ENCODE measurements around the gene FAM174C. TPM values are rescaled to one million over a fixed set of nuclear protein-coding genes. Genes with fewer than 3 reads are reported as not detected.

FAM174C gene
- total and polyA plus RNA-seq, 4 donors: 14.6 to 79.8 (median 33.8) TPM

GRCh38 chr19:1229056-1229923 lies 46.0 kb upstream of the FAM174C start:
- H3K9me3 ChIP-seq (ENCODE audit: control insufficient read depth in 4 of 4, low read length in 3 of 4): no peaks in the 10 kb centered on the region
- no peak overlapping the region for H3K9ac ChIP-seq (ENCODE audit: low read depth in 1 of 2, low read length in 2 of 2)
- WGBS: 95% methylated on average over 158 of the region's 158 CpGs
- no peaks in the 10 kb centered on the region for H3K27me3 ChIP-seq (ENCODE audit: control insufficient read depth in 4 of 4, insufficient read depth in 4 of 4, low read length in 3 of 4)
- no peak overlapping the region for H3K27ac ChIP-seq (ENCODE audit: low read depth in 1 of 2, low read length in 2 of 2)
- no peak for DNase-seq (ENCODE audit: low spot score)
- TF ChIP-seq GABPA (IDR thresholded peaks at IDR 0.05 in 1 of 2, conservative IDR thresholded peaks at IDR 0.05 in 1 of 2) (no peak), RAD21 (IDR thresholded peaks at IDR 0.05) (no peak), JUND (IDR thresholded peaks at IDR 0.05) (no peak), ZBTB33 (IDR thresholded peaks at IDR 0.05) (no peak), RXRA (IDR thresholded peaks at IDR 0.05) (no peak), SP1 (IDR thresholded peaks at IDR 0.05) (no peak), YY1 (IDR thresholded peaks at IDR 0.05) (no peak), HNF4A (conservative IDR thresholded peaks at IDR 0.05) (no peak), FOXA2 (IDR thresholded peaks at IDR 0.05) (no peak), NR2F2 (IDR thresholded peaks at IDR 0.05) (no peak), TAF1 (conservative IDR thresholded peaks at IDR 0.05) (no peak), MAX (IDR thresholded peaks at IDR 0.05) (no peak), HNF4G (IDR thresholded peaks at IDR 0.05) (no peak), FOXA1 (IDR thresholded peaks at IDR 0.05) (no peak), ATF3 (IDR thresholded peaks at IDR 0.05) (no peak), EGR1 (IDR thresholded peaks at IDR 0.05; ENCODE audit: low read depth in 2 of 2) (no peak)
- TF ChIP-seq, protein P1, sequence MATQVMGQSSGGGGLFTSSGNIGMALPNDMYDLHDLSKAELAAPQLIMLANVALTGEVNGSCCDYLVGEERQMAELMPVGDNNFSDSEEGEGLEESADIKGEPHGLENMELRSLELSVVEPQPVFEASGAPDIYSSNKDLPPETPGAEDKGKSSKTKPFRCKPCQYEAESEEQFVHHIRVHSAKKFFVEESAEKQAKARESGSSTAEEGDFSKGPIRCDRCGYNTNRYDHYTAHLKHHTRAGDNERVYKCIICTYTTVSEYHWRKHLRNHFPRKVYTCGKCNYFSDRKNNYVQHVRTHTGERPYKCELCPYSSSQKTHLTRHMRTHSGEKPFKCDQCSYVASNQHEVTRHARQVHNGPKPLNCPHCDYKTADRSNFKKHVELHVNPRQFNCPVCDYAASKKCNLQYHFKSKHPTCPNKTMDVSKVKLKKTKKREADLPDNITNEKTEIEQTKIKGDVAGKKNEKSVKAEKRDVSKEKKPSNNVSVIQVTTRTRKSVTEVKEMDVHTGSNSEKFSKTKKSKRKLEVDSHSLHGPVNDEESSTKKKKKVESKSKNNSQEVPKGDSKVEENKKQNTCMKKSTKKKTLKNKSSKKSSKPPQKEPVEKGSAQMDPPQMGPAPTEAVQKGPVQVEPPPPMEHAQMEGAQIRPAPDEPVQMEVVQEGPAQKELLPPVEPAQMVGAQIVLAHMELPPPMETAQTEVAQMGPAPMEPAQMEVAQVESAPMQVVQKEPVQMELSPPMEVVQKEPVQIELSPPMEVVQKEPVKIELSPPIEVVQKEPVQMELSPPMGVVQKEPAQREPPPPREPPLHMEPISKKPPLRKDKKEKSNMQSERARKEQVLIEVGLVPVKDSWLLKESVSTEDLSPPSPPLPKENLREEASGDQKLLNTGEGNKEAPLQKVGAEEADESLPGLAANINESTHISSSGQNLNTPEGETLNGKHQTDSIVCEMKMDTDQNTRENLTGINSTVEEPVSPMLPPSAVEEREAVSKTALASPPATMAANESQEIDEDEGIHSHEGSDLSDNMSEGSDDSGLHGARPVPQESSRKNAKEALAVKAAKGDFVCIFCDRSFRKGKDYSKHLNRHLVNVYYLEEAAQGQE (IDR thresholded peaks at IDR 0.05): no peak
- TF ChIP-seq, protein P2, sequence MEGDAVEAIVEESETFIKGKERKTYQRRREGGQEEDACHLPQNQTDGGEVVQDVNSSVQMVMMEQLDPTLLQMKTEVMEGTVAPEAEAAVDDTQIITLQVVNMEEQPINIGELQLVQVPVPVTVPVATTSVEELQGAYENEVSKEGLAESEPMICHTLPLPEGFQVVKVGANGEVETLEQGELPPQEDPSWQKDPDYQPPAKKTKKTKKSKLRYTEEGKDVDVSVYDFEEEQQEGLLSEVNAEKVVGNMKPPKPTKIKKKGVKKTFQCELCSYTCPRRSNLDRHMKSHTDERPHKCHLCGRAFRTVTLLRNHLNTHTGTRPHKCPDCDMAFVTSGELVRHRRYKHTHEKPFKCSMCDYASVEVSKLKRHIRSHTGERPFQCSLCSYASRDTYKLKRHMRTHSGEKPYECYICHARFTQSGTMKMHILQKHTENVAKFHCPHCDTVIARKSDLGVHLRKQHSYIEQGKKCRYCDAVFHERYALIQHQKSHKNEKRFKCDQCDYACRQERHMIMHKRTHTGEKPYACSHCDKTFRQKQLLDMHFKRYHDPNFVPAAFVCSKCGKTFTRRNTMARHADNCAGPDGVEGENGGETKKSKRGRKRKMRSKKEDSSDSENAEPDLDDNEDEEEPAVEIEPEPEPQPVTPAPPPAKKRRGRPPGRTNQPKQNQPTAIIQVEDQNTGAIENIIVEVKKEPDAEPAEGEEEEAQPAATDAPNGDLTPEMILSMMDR (IDR thresholded peaks at IDR 0.05; ENCODE audit: low read depth, low read length, missing input control): no peak
- peaks cover 0 to 22% (median 4%) of the 10 kb centered on the region in 4 donors for H3K36me3 ChIP-seq (ENCODE audit: control insufficient read depth in 4 of 4, insufficient read depth in 3 of 4, low read depth in 1 of 4, low read length in 3 of 4)
- no peak overlapping the region for H3K4me3 ChIP-seq (ENCODE audit: low read depth in 1 of 3, low read length in 3 of 3)
- peaks cover 0 to 5% (median under 1%) of the 10 kb centered on the region in 4 donors for H3K4me1 ChIP-seq (ENCODE audit: control insufficient read depth in 4 of 4, insufficient read depth in 4 of 4, low read length in 3 of 4)

Measured in liver (tissue), 9 donors.